Choroid plexus epithelial cell (primary cell): Measurements from ENCODE around the gene ARPC1B.
"Not testable (repeated sequence)": the region's sequence is repeated elsewhere in the genome, so short reads cannot be mapped to it uniquely, and the experiment has no call there.

Experiments used
- DNase-seq: peaks from one replicate; pipeline ENCODE4 v3.0.0-alpha.2; 2010; ENCODE audit warnings: low read depth
- H3K4me3 ChIP-seq: 2 replicates; pipeline ENCODE4 v1.5.1; 2011; ENCODE audit warnings: low read depth, mild to moderate bottlenecking, control low read depth, low read length, moderate library complexity
- TF ChIP-seq, protein P1 (sequence below): conservative IDR thresholded peaks from 2 replicates; pipeline ENCODE4 v1.5.1; 2011; ENCODE audit warnings: low read depth, mild to moderate bottlenecking, control low read depth, inconsistent platforms, low read length, moderate library complexity

Gene ARPC1B

DNA sequence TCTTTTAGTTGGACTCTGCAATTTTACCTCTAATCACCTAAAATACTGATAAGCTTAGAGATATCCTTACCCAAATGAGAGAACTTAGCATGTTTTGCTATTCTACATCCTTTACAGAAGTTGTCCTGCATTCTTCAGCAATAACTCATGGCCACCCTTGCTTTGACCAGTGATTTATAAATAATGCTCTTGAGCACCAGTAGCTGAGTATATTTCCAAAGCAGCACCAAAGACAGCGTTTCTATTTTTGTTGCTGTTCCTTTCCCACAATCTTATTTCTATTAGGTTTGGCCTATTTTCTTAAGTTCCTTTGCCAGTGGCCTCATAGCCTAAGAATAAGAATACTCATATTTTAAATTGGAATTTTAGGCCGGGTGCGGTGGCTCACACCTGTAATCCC is 33.9 kb upstream of the ARPC1B start:
- TF ChIP-seq, protein P1, sequence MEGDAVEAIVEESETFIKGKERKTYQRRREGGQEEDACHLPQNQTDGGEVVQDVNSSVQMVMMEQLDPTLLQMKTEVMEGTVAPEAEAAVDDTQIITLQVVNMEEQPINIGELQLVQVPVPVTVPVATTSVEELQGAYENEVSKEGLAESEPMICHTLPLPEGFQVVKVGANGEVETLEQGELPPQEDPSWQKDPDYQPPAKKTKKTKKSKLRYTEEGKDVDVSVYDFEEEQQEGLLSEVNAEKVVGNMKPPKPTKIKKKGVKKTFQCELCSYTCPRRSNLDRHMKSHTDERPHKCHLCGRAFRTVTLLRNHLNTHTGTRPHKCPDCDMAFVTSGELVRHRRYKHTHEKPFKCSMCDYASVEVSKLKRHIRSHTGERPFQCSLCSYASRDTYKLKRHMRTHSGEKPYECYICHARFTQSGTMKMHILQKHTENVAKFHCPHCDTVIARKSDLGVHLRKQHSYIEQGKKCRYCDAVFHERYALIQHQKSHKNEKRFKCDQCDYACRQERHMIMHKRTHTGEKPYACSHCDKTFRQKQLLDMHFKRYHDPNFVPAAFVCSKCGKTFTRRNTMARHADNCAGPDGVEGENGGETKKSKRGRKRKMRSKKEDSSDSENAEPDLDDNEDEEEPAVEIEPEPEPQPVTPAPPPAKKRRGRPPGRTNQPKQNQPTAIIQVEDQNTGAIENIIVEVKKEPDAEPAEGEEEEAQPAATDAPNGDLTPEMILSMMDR, result no peak
- DNase-seq, result peak; percentile 40
- no peak overlapping the region for H3K4me3 ChIP-seq

GRCh38 chr7:99344061-99344647 is 30.4 kb upstream of the ARPC1B start:
- H3K4me3 ChIP-seq, result no peak overlapping the region
- no peak for DNase-seq
- TF ChIP-seq, protein P1, result no peak

DNA sequence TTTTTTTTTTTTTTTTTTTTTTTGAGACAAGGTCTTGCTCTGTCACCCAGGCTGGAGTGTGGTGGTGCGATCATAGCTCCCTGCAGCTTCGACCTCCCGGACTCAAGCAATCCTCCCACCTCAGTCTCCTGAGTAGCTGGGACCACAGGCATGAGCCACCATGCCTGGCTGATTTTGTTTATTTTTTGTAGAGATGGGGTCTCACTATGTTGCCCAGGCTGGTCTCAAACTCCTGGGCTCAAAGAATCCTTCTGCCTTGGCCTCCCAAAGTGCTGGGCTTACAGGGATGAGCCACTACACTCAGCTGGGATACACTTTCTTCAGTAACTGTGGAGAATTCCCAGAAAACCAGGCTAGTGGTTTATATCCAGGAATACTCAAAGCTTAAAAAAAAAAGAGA is 23.9 kb upstream of the ARPC1B start:
- H3K4me3 ChIP-seq, DNase-seq: not testable (repeated sequence)

DNA sequence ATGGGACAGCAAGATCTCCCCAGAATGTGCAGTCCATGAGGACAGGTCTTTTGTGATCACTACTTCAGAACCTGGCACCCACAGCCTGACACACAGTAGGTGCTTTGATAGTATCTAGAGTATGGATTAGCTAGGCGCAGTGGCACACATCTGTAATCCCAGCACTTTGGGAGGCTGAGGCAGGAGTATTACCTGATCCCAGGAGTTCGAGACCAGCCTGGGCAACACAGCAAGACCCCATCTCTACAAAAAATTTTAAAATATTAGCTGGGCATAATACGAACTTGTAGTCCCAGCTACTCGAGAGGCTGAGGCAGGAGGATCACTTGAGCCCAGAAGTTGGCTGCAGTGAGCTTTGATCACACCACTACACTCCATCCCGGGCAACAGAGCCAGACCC is 22.3 kb upstream of the ARPC1B start:
- TF ChIP-seq, protein P1, result no peak
- H3K4me3 ChIP-seq, result no peak overlapping the region
- DNase-seq, result no peak

- no peak for DNase-seq
- TF ChIP-seq, protein P1, result no peak
Measured at GRCh38 chr7:99355098-99355497, 19.4 kb upstream of the ARPC1B start.

GRCh38 chr7:99357701-99358490 is 16.6 kb upstream of the ARPC1B start:
- TF ChIP-seq, protein P1, result no peak
- H3K4me3 ChIP-seq, result no peak overlapping the region
- no peak for DNase-seq

More at GRCh38 chr7:99355098-99355497, 19.4 kb upstream of the ARPC1B start:
- no peak overlapping the region for H3K4me3 ChIP-seq

DNA sequence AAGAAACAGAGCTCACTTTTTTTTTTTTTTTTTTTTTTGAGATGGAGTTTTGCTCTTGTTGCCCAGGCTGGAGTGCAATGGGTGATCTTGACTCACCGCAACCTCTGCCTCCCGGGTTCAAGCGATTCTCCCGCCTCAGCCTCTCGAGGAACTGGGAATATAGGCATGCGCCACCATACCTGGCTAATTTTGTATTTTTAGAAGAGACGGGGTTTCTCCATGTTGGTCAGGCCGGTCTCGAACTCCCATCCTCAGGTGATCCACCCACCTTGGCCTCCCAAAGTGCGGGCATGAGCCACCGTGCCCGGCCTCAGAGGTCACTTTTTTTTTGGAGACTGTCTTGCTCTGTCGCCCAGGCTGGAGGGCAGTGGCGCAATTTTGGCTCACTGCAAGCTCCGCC is 16.0 kb upstream of the ARPC1B start:
- not testable (repeated sequence) for DNase-seq, H3K4me3 ChIP-seq
